Stimulated activated CD8-positive, alpha-beta memory T cell treated with anti-CD3 and anti-CD28 coated beads, Interleukin-4, amount 100 ng/mL, for 48 hours (primary cell): ENCODE measurements around the gene PHPT1.
A peak's percentile ranks its signal among the peaks of the same experiment; 100 is the strongest.
"Not testable (repeated sequence)": the region's sequence is repeated elsewhere in the genome, so short reads cannot be mapped to it uniquely, and the experiment has no call there.

Experiments
- DNase-seq: peaks from one replicate; pipeline ENCODE4 v3.0.0-alpha.2; 2020

Gene PHPT1

GRCh38 chr9:136837856-136838277 is 11.3 kb upstream of the PHPT1 start:
- not testable (repeated sequence) for DNase-seq

DNA sequence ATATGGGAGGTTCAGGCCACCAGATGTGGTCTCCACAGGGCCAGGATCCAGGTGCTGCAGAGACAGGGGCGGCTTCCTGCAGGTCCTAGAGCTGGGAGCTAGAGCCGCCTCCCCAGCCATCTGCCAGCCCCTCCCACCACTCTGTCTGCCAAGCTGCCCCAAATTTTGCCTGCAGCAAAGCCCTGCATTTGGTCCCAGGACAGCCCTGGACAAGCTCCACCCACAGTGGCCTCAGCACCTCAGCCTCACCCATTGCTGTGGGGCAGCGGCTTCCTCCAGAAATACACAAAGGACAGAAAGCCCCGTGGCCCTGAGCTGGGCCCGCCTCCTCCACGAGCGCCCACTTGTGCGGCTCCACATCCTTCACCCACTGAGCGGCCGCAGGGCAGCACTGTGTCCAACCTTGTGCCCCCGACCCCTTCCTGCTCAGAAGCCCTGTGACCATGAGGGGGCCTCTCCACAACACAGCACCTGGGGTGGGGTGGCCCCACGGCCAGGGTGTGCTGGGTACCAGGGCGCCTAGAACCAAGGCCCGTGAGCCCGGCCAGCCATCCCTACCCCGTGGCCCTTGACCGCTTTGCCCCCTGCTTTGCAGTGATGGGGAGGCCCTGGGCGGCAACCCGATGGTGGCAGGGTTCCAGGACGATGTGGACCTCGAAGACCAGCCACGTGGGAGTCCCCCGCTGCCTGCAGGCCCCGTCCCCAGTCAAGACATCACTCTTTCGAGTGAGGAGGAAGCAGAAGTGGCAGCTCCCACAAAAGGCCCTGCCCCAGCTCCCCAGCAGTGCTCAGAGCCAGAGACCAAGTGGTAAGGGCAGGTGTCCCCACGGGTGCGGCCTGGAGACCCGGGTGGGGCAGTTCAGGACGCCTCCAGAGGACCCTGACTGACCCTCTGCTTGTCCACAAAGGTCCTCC is 10.6 kb upstream of the PHPT1 start:
- DNase-seq: no peak

GRCh38 chr9:136839229-136840139 is 9.7 kb upstream of the PHPT1 start:
- DNase-seq: no peak

DNA sequence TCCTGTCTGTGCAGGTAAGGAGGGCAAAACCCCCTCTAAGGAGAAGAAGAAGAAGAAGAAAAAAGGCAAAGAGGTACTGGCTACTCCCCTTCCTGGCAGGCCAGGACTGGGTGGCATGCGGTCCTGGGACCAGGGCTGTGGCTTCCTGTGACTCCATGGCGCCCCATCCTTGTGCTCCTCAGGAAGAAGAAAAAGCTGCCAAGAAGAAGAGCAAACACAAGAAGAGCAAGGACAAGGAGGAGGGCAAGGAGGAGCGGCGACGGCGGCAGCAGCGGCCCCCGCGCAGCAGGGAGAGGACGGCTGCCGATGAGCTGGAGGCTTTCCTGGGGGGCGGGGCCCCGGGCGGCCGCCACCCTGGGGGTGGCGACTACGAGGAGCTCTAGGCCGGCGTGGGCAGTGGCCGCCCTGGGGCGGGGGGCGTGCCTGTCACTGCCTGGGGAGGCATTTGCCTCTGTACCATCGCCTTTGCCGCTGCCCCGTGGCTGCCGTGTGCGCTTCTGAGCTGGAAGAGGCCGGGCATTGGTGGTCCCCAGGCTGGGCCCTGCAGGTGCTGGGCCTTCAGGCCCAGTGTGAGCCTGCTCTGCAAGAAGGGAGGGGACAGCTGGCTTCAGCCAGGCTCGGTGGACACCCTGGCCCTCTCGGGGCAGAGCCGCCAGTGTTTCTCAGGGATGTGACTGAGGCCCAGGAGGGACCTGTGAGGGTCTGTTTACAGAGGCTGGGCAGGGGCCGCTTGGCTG is 8.9 kb upstream of the PHPT1 start:
- DNase-seq: no peak

DNA sequence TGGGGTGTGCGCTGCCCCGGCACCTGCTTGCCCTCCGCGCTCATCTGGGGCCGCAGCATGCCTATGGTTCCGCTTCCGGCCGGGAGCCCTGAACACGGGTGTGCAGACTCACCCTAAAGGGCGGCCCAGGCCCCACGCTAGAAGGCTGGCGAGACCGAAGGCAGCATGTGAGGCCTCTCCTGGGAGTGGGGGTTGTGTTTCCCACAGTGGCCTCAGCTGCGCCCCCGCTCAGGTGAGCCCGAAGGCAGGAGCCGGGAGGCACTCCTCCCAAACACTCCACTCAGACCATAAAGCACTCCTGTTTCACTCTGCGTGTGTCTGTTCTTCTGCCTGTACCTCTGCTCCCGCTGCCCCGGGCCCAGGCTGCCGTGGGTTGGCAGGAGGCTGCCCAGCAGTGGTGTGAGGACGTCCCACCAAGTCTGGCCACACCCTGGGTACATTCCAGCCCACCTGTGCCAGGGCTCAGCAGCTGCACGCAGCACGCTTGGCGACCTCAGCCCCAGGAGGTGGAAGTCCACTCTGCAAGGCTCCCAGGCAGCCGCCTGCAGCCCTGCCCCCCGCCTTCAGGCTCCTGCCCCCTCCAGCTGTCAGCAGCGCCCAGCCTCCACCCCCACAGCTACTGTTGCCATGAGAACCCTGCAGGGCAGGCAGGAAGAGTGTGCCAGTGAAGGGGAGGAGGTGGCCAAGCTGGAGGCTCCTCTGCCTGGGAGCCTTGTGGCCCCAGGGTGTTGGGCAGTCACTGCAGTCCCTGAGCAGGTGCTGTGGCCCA is 8.1 kb upstream of the PHPT1 start:
- DNase-seq: no peak

DNA sequence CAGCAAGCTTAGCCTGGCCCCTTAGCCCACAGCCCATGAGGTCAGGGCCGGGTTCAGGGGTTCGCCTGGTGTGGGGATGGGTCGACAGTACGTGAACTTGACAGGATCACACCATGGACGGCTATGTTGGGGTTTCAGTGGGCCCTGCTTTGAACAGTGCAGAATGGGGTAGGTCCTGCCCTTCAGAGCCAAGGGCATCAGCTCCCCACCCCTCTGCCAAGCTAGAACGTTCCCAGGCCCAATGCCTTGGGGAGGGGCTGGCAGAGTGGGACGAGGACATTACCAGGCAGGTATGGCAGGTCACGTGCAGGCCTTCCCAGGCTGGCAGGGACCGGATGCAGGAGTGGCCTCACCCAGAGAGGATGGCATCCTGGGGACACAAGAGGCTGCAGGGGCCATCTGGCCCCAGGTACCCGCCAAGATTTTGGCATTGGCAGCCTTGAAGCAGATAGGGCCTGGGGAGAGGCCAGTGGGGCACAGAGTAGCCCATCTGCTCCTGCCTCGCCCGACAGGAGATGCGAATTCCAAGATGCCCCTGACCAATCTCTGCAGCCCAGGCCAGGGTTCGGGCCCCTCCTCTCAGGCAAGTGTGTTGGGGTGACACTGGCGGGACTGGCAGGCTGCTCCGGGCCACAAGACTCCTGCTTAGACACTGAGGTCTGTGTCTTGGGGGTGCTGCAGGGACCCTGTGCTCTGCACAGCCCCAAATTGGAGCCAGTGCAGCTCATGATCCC is 7.4 kb upstream of the PHPT1 start:
- DNase-seq: not testable (repeated sequence)

GRCh38 chr9:136842380-136842948 is 6.7 kb upstream of the PHPT1 start, which contains the start of gene AJM1:
Gene AJM1, plus strand, starts transcription at chr9:136842478. Its CDS starts 1,937 bp downstream, at chr9:136844415.
- peak; percentile 86 for DNase-seq

- DNase-seq: not testable (repeated sequence)
Measured at GRCh38 chr9:136843159-136843800, 5.9 kb upstream of the PHPT1 start.

- peak; percentile 84 for DNase-seq
Measured at GRCh38 chr9:136843801-136844740, 5.1 kb upstream of the PHPT1 start.

DNA sequence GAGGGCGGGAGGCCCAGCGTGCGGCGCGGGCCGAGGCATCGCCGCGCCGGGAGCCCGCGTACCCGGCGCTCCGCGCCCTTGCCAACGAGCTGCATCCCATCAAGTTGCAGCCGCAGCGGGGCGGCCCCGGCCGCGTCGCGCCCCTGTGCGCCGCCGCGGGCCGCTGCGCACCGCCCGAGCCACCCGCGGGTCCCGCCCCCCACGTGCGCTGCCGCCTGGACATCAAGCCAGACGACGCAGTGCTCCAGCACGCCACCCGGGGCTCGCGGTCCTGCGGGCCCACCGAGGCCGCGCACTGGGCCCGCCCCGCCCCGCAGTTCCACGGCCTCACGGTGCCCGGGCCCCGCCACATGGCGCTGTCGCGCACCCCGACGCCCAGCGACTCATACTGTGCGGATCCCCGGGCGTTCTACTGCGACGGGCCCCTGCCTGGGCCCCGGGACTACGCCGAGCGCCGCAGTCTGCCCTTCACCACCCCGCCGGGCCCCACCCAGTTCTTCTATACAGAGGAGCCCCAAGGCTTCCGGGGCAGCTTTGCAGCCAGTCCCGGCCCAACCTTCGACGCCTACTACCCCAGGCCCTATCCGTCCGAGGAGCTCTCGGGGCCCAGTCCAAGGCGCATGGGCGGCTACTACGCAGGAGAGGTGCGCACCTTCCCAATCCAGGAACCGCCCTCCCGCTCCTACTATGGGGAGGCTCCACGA is 4.3 kb upstream of the PHPT1 start:
- DNase-seq: no peak

DNA sequence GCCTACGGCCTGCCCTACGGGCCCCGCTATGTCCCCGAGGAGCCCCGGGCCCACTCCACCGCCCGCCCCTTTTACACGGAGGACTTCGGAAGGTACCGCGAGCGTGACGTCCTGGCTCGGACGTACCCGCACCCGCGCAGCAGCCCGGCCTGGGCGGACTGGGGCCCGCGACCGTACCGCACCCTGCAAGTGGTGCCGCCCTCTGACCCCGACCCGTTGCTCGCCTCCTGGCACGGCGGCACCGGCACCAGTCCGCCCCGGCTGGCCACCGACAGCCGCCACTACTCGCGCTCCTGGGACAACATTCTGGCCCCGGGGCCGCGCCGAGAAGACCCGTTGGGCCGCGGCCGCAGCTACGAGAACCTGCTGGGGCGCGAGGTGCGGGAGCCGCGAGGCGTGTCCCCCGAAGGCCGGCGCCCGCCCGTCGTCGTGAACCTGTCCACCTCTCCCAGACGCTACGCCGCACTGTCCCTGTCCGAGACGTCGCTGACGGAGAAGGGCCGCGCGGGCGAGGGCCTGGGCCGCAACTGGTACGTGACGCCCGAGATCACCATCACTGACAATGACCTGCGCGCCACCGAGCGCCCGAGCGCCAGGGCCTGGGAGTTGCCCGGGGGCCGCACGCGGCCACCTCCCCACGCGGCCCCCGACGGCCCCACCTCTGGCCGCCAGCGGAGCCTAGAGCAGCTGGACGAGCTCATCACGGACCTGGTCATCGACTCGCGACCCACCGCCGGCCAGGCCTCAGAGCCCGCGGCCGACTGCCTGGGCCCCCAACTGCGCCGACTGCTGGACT is 3.5 kb upstream of the PHPT1 start:
- DNase-seq: no peak

DNA sequence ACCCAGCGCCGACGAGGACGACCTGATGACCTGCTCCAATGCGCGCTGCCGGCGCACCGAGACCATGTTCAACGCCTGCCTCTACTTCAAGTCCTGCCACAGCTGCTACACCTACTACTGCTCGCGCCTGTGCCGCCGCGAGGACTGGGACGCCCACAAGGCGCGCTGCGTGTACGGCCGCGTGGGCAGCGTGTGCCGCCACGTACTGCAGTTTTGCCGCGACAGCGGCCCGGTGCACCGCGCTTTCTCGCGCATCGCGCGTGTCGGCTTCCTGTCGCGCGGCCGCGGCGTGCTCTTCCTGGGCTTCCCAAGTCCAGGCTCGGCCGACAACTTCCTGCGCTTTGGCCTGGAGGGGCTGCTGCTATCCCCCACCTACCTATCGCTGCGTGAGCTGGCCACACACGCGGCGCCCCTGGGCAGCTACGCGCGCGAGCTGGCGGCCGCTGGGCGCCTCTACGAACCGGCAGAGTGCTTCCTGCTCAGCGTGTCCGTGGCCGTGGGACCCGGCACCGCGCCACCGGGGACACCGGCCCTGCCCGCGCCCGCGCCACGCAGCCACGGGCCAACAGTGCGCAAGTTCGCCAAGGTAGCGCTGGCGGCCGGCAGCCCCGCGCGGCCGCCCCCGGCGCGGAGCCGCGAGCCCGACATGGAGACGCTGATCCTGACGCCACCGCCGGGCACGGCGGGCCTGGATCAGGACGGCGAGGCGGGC is 2.7 kb upstream of the PHPT1 start:
- DNase-seq: no peak

DNA sequence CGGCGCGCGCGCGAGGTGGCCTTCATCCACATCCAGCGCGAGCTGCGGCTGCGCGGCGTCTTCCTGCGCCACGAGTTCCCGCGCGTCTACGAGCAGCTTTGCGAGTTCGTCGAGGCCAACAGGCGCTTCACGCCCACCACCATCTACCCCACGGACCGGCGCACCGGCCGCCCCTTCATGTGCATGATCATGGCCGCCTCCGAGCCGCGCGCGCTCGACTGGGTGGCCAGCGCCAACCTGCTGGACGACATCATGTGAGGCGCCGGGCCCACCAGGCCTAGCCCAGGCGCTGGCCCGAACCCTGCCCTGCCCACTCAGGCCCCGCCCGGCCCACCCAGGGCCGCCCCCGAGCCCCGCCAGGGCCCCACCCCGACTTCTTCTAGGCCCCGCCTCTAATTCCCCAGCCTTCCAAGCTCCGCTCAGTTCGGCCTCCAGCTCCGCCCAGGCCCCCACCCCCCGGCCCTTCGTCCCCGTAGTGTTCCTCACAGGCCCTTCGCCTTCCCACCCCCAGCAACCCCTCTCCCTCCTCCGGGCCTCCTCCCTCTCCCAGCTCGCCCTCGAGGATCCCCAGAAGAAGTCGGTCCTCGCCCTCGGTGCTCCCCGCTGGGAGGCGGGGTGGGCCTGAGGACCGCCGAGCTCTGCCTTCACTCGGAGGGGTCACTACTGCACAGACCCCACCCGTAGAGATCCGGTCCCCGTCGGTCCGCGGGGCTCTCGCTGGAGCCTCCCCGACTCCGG is 2.0 kb upstream of the PHPT1 start:
- peak; percentile 53 for DNase-seq

DNA sequence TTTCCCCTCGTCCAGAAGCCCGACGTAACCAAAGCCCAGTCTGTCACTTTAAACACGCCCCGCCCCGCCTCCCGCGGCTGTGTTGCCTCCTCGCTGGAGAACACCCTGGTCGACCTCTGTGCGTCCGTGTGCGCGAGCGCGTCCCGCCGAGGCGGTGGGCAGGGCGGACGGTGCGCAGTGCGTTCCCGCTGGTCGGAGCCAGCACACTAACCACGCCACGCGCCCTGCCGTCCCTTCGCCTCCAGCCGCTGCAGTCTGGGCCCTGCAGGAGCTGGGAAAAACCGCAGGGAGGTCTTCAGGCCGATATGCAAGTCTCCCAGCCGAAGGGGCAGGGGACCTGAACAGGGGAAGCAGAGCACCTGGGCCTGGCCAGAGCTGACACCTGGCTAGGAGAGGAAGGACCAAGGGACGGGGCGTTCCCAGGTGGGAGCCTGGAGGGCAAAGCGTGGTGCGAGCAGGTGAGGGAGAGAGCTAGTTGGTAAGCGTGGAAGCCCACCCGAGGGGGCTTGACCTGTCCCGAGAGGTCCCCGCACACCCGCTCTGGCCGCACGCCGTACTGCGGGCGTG is 1.3 kb upstream of the PHPT1 start:
- peak; percentile 91 for DNase-seq

- DNase-seq: peak; percentile 55
Measured at GRCh38 chr9:136848393-136849037, 694 bp upstream of the PHPT1 start.
